Heart right ventricle (tissue), 16 donors: ENCODE data around the gene XNDC1N. TPM values are rescaled to one million over a fixed set of nuclear protein-coding genes. Genes with fewer than 3 reads are reported as not detected.
"Not testable (repeated sequence)": the region's sequence is repeated elsewhere in the genome, so short reads cannot be mapped to it uniquely, and the experiment has no call there.

Experiments
- ATAC-seq, 8 donors: fragments of 200-7000 bp; cut with Tn5 transposase; one replicate each; pipeline ENCODE4 v1.9.1; 2020; ENCODE audit warnings: mild to moderate bottlenecking in 8 of 8, moderate library complexity in 8 of 8, moderate number of reproducible peaks in 1 of 8
- DNase-seq, 2 donors: peaks; one replicate each; pipeline ENCODE4 v3.0.0-alpha.2; 2020
- H3K27ac ChIP-seq, 10 donors: fragments of 200-600 bp; sonication (generic) in 2 of 10; one replicate each; pipeline versions ENCODE4 v1.5.0 to v1.8.0; 2020 to 2022; ENCODE audit warnings: mild to moderate bottlenecking in 3 of 10
- H3K27me3 ChIP-seq, 7 donors: fragments of 200-600 bp; one replicate each; pipeline ENCODE4 v1.8.0; 2021 to 2022; ENCODE audit warnings: mild to moderate bottlenecking in 2 of 7
- H3K36me3 ChIP-seq, 9 donors: fragments of 200-600 bp; sonication (generic) in 1 of 9; one replicate each; pipeline versions ENCODE4 v1.5.0 to v1.8.0; 2020 to 2022; ENCODE audit warnings: mild to moderate bottlenecking in 2 of 9
- H3K4me1 ChIP-seq, 9 donors: fragments of 200-600 bp; sonication (generic) in 1 of 9; one replicate each; pipeline versions ENCODE4 v1.5.0 to v1.8.0; 2020 to 2022; ENCODE audit warnings: mild to moderate bottlenecking in 4 of 9
- H3K4me3 ChIP-seq, 10 donors: fragments of 200-600 bp; sonication (generic) in 2 of 10; one replicate each; pipeline versions ENCODE4 v1.5.0 to v1.8.0; 2020 to 2022; ENCODE audit warnings: mild to moderate bottlenecking in 7 of 10, moderate library complexity in 2 of 10
- H3K9me3 ChIP-seq, 11 donors: fragments of 200-600 bp in 10 of 11; sonication (generic) in 2 of 11; one replicate each; pipeline versions ENCODE4 v1.5.0 to v1.8.0; 2013 to 2022; ENCODE audit warnings: mild to moderate bottlenecking in 2 of 11, control low read depth in 1 of 11, moderate library complexity in 1 of 11
- CTCF ChIP-seq, 9 donors: fragments of 200-600 bp; sonication (generic) in 2 of 9; IDR thresholded peaks; one replicate each; pipeline versions ENCODE4 v1.5.0 to v1.8.0; 2021 to 2022; ENCODE audit warnings: antibody characterized with exemption in 9 of 9, mild to moderate bottlenecking in 5 of 9, moderate library complexity in 1 of 9
- WGBS, 2 donors: extraction: QIAGEN DNeasy Blood & Tissue Kit; methylation state at CpG; one replicate each; pipeline ENCODE4 v1.1.7; 2013; ENCODE audit warnings: inconsistent platforms in 1 of 2; 5-methylcytosine and 5-hydroxymethylcytosine counted together
- intact Hi-C, 10 donors: fragments of 100-400 bp; cut with DNase I; formaldehyde crosslinking; loops; one replicate each; pipeline versions ENCODE4 v1.11.1 to v1.14.2; 2022
- polyA plus RNA-seq, 2 donors: library from polyadenylated mRNA; stranded (reverse); fragments of 200-250 nt; gene quantifications; one replicate each; pipeline ENCODE4 v1.2.3, GENCODE V29; 2013
- total RNA-seq, 10 donors: library from RNA; stranded (reverse); fragmentation: NEBNext Ultra II Directional in 3 of 10; extraction: Animal tissue kit (Norgen Biotek cat#: 25700) in 3 of 10; gene quantifications; one replicate each; pipeline versions ENCODE4 v1.2.1 to v1.2.4, GENCODE V29; 2021 to 2023
- donor health status: Arrhythmogenic right ventricular cardiomyopathy.
- donor health status: ischemic (EF 13 %, LVEDD 7.1; RV severe dilation, severe dysfunction).
- donor health status: healthy with polysubstance abuse.
- donor health status: DM: no; HTN: yes; CAD: no.
- donor health status: DM: no; HTN: no; CAD: no.
- donor health status: ischemic (EF 25% LVEDD 6.9; RV normal size, moderate dysfunction).
- donor health status: ischemic (EF 25% LVEDD 5.7; RV mildly dilated, moderate dysfunction).
- donor health status: healthy.
- donor health status: DM: yes; HTN: yes; CAD: no.
- donor health status: Ischemic cardiomyopathy.
- donor health status: ischemic (EF 35%, LVEDD 5.7; RV mildly dilated, moderate dysfunction).
- donor health status: nonischemic (EF 11% LVEDD 7.7; RV severe dilation, severe dysfunction).
- donor health status: DM: yes; HTN: yes; CAD: no.
- donor health status: PGD.
- donor health status: ischemic (EF 29% LVEDD 5.4; RV normal size, mild dysfunction).
- donor health status: nonischemic (EF 23%, LVEDD 6.1; RV moderate dilation, normal function).

The XNDC1N gene
- total and polyA plus RNA-seq, 12 donors, result 1.00 to 4.7 (median 3.4) TPM

GRCh38 chr11:71928737-71929443, 496 bp upstream of the XNDC1N start, which contains the start of gene RNF121:
Gene RNF121, plus strand, starts transcription at chr11:71929046. Its CDS starts 16 bp downstream, at chr11:71929062.
- peak within 1 kb of the TSS; percentile 61 to 97 (median 77) for H3K4me3 ChIP-seq
- H3K9me3 ChIP-seq, result no peaks in the 10 kb centered on the region
- H3K27ac ChIP-seq, result peak within 1 kb of the TSS; percentile 70 to 97 (median 90)
- ATAC-seq, result peak; percentile 98 to 100 (median 99)
- peaks cover 0 to 17% (median 0%) of the 10 kb centered on the region in 9 donors for H3K36me3 ChIP-seq
- no peaks in the 10 kb centered on the region for H3K27me3 ChIP-seq
- WGBS, 2 donors, result 0 to 1% methylated on average over 32 of the region's 32 CpGs
- peak; percentile 96 to 98 for DNase-seq
- intact Hi-C loops, result no loop called here
- peaks cover 3 to 47% (median 42%) of the 10 kb centered on the region in 9 donors for H3K4me1 ChIP-seq
- TF ChIP-seq CTCF (IDR thresholded peaks at IDR 0.05), result no peak

GRCh38 chr11:71917646-71918140, 10.7 kb downstream of the XNDC1N start:
- TF ChIP-seq CTCF (IDR thresholded peaks at IDR 0.05), result no peak
- no peaks in the 10 kb centered on the region for H3K4me1 ChIP-seq
- DNase-seq (no peak), ATAC-seq (no peak)
- no peak overlapping the region for H3K4me3 ChIP-seq
- intact Hi-C loops, result no loop called here
- no peaks in the 10 kb centered on the region for H3K27me3 ChIP-seq
- 87 to 89% methylated on average over 9 of the region's 9 CpGs for WGBS, 2 donors
- no peaks in the 10 kb centered on the region for H3K9me3 ChIP-seq
- H3K36me3 ChIP-seq, result peaks cover 0 to 67% (median 28%) of the 10 kb centered on the region in 9 donors
- no peak overlapping the region for H3K27ac ChIP-seq

- TF ChIP-seq CTCF (IDR thresholded peaks at IDR 0.05), result no peak
- Histone ChIP-seq H3K27me3 (no peaks in the 10 kb centered on the region), H3K36me3 (peaks cover 0 to 75% (median 28%) of the 10 kb centered on the region in 9 donors), H3K4me1 (no peaks in the 10 kb centered on the region), H3K4me3 (no peak overlapping the region), H3K27ac (no peak overlapping the region), H3K9me3 (no peaks in the 10 kb centered on the region)
- DNase-seq (no peak), ATAC-seq (no peak)
- 93 to 95% methylated on average over 7 of the region's 7 CpGs for WGBS, 2 donors
- intact Hi-C loops, result no loop called here
Observed at GRCh38 chr11:71914617-71915189, 13.7 kb downstream of the XNDC1N start.

- Histone ChIP-seq H3K36me3 (peaks cover 0 to 75% (median 28%) of the 10 kb centered on the region in 9 donors), H3K27ac (no peak overlapping the region), H3K4me3 (no peak overlapping the region), H3K27me3 (no peaks in the 10 kb centered on the region), H3K9me3 (no peaks in the 10 kb centered on the region), H3K4me1 (no peaks in the 10 kb centered on the region)
- DNase-seq (no peak), ATAC-seq (no peak)
- WGBS, 2 donors, result 88 to 92% methylated on average over 5 of the region's 5 CpGs
- no peak for TF ChIP-seq CTCF (IDR thresholded peaks at IDR 0.05)
- intact Hi-C loops, result no loop called here
Observed at GRCh38 chr11:71913756-71914526, 14.5 kb downstream of the XNDC1N start.

- H3K27me3 ChIP-seq, ATAC-seq, H3K9me3 ChIP-seq, DNase-seq, intact Hi-C loops, H3K4me1 ChIP-seq, H3K27ac ChIP-seq, H3K4me3 ChIP-seq: not testable (repeated sequence)
- H3K36me3 ChIP-seq, result peaks cover 0 to 63% (median 16%) of the 10 kb centered on the region in 9 donors
- 95 to 96% methylated on average over 9 to 10 of the region's 10 CpGs for WGBS, 2 donors
Observed at GRCh38 chr11:71911986-71912340, 16.4 kb downstream of the XNDC1N start.

- peaks cover 0 to 62% (median 16%) of the 10 kb centered on the region in 9 donors for H3K36me3 ChIP-seq
- intact Hi-C loops, H3K4me1 ChIP-seq, ATAC-seq, DNase-seq, H3K27ac ChIP-seq, H3K9me3 ChIP-seq, H3K4me3 ChIP-seq, H3K27me3 ChIP-seq: not testable (repeated sequence)
- 85% methylated on average over 10 of the region's 10 CpGs for WGBS, 2 donors
Observed at GRCh38 chr11:71911321-71911985, 16.9 kb downstream of the XNDC1N start.
